Body of pancreas (tissue), 4 donors: Measurements from ENCODE around the gene DUSP23.

Experiments used
- POLR2A ChIP-seq, 3 donors: fragments of 450-650 bp; IDR thresholded peaks; one replicate each; pipeline ENCODE4 v1.6.1; 2016; ENCODE audit warnings: antibody characterized with exemption in 3 of 3, mild to moderate bottlenecking in 2 of 3
- TF ChIP-seq, protein P1 (sequence below), 7 experiments: fragments of 450-650 bp in 4 of 7; fragments of 200-600 bp in 3 of 7; sonication (generic) in 3 of 7; IDR thresholded peaks; one replicate each; pipeline ENCODE4 v1.5.1; 2016 to 2019; ENCODE audit warnings: antibody characterized with exemption in 7 of 7

DNA sequence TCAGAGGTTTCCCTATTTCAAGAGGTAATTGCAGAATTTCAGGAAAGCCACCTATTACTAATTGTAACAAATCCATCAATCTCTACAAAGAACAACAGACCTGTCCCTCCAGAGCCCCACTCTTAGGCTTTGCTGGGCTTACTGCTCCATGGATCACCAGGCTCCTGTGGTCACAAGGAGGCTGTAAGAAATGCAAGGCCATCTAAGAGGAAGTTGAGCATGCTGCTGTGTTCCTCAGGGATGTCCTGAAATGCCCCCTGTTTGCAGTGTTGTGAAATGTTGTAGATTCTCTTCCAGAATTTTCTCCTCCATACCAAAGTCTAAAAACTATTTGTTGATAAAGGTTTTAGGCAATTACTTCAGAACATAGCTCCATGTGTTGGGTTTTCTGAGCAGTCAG is 24.4 kb upstream of the DUSP23 start:
- TF ChIP-seq, protein P1, sequence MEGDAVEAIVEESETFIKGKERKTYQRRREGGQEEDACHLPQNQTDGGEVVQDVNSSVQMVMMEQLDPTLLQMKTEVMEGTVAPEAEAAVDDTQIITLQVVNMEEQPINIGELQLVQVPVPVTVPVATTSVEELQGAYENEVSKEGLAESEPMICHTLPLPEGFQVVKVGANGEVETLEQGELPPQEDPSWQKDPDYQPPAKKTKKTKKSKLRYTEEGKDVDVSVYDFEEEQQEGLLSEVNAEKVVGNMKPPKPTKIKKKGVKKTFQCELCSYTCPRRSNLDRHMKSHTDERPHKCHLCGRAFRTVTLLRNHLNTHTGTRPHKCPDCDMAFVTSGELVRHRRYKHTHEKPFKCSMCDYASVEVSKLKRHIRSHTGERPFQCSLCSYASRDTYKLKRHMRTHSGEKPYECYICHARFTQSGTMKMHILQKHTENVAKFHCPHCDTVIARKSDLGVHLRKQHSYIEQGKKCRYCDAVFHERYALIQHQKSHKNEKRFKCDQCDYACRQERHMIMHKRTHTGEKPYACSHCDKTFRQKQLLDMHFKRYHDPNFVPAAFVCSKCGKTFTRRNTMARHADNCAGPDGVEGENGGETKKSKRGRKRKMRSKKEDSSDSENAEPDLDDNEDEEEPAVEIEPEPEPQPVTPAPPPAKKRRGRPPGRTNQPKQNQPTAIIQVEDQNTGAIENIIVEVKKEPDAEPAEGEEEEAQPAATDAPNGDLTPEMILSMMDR (IDR thresholded peaks at IDR 0.05), result no peak
- TF ChIP-seq POLR2A (IDR thresholded peaks at IDR 0.05), result no peak
